BJ (cell line): Measurements from ENCODE around the gene BLM. TPM values are rescaled to one million over a fixed set of nuclear protein-coding genes. Genes with fewer than 3 reads are reported as not detected.
"Not testable (repeated sequence)": the region's sequence is repeated elsewhere in the genome, so short reads cannot be mapped to it uniquely, and the experiment has no call there.

Source experiments
- CTCF ChIA-PET: fragments of 350-600 bp; formaldehyde crosslinking; extraction: SDS; loops from one replicate; lab custom pipeline; 2021; ENCODE audit warnings: antibody characterized with exemption, inconsistent platforms; lab: Yijun Ruan, JAX
- POLR2A ChIA-PET: fragments of 300-600 bp; sonication (Branson Sonifier 250); formaldehyde crosslinking; extraction: SDS; loops from one replicate; lab custom pipeline; 2021; ENCODE audit warnings: antibody characterized with exemption; lab: Charles Lee
- DNase-seq: peaks from one replicate; pipeline ENCODE4 v3.0.0-alpha.2; 2011; ENCODE audit warnings: low read depth
- H3K27me3 ChIP-seq: 2 replicates; pipeline ENCODE4 v1.6.0; 2011; ENCODE audit warnings: low read length; ENCODE audit not compliant: control insufficient read depth, insufficient read depth
- H3K36me3 ChIP-seq: 2 replicates; pipeline ENCODE4 v1.5.1; 2011; ENCODE audit warnings: low read length; ENCODE audit not compliant: control insufficient read depth, insufficient read depth
- H3K4me3 ChIP-seq: 2 replicates; pipeline ENCODE4 v1.5.1; 2011; ENCODE audit warnings: low read depth, mild to moderate bottlenecking, control low read depth, low read length
- CTCF ChIP-seq: IDR thresholded peaks from 2 replicates; pipeline ENCODE4 v1.5.1; 2011; ENCODE audit warnings: low read depth, mild to moderate bottlenecking, control low read depth, inconsistent platforms, low read length, moderate library complexity; ENCODE audit not compliant: insufficient read depth
- polyA plus RNA-seq: library from polyadenylated mRNA; depleted of rRNA; stranded (reverse); fragments of >200 nt; gene quantifications from 2 replicates; pipeline ENCODE4 v1.2.3, GENCODE V29; 2011

BLM gene
- polyA plus RNA-seq, 1 experiment: 1.3 TPM

- no peaks in the 10 kb centered on the region for H3K36me3 ChIP-seq
- DNase-seq: no peak
- ChIA-PET CTCF (interaction anchor here (1.0 to 1.1 kb wide), 2 partner anchors 39 to 367 kb away, joined by 3 read pairs; no protein-coding TSS in a partner anchor), POLR2A (no interaction called here)
- H3K27me3 ChIP-seq: no peaks in the 10 kb centered on the region
- no peak overlapping the region for H3K4me3 ChIP-seq
- no peak for TF ChIP-seq CTCF
Observed at GRCh38 chr15:90686435-90687218, 30.5 kb upstream of the BLM start.

- CTCF ChIA-PET, DNase-seq, H3K4me3 ChIP-seq, H3K36me3 ChIP-seq, H3K27me3 ChIP-seq, POLR2A ChIA-PET: not testable (repeated sequence)
Observed at GRCh38 chr15:90689326-90689961, 27.7 kb upstream of the BLM start.

- CTCF ChIA-PET: interaction anchor here (1.3 kb wide), 1 partner anchor 8 kb away, joined by 4 read pairs; no protein-coding TSS in a partner anchor
Observed at GRCh38 chr15:90690585-90690984, 26.6 kb upstream of the BLM start.

GRCh38 chr15:90691369-90691768, 25.8 kb upstream of the BLM start:
- H3K27me3 ChIP-seq: no peaks in the 10 kb centered on the region
- ChIA-PET CTCF (interaction anchor here (0.9 to 1.3 kb wide), 3 partner anchors 8 to 44 kb away, joined by 3 to 4 read pairs (median 4); no protein-coding TSS in a partner anchor), POLR2A (no interaction called here)
- H3K36me3 ChIP-seq: no peaks in the 10 kb centered on the region
- no peak overlapping the region for H3K4me3 ChIP-seq
- DNase-seq: no peak
- no peak for TF ChIP-seq CTCF

More at GRCh38 chr15:90690585-90690984, 26.6 kb upstream of the BLM start:
- Histone ChIP-seq H3K4me3 (no peak overlapping the region), H3K27me3 (no peaks in the 10 kb centered on the region), H3K36me3 (no peaks in the 10 kb centered on the region)
- no peak for TF ChIP-seq CTCF
- no peak for DNase-seq
- POLR2A ChIA-PET: no interaction called here

- no peaks in the 10 kb centered on the region for H3K36me3 ChIP-seq
- no peak for DNase-seq
- H3K27me3 ChIP-seq: no peaks in the 10 kb centered on the region
- no peak for TF ChIP-seq CTCF
- no peak overlapping the region for H3K4me3 ChIP-seq
- POLR2A ChIA-PET: no interaction called here
- CTCF ChIA-PET: interaction anchor here (0.8 to 4.6 kb wide), 6 partner anchors 8 to 194 kb away, joined by 3 to 18 read pairs (median 4); partner anchors contain the start of gene FES
Observed at GRCh38 chr15:90691982-90692773, 25.0 kb upstream of the BLM start.
